Smooth muscle cell of bladder (primary cell): ENCODE data around the gene OR51B2. TPM values are rescaled to one million over a fixed set of nuclear protein-coding genes. Genes with fewer than 3 reads are reported as not detected.

ENCODE experiments used
- total RNA-seq: library from RNA; depleted of rRNA; stranded (reverse); fragments of >200 nt; gene quantifications from 2 replicates; pipeline ENCODE4 v1.2.3, GENCODE V29; 2014

The OR51B2 gene, protein sequence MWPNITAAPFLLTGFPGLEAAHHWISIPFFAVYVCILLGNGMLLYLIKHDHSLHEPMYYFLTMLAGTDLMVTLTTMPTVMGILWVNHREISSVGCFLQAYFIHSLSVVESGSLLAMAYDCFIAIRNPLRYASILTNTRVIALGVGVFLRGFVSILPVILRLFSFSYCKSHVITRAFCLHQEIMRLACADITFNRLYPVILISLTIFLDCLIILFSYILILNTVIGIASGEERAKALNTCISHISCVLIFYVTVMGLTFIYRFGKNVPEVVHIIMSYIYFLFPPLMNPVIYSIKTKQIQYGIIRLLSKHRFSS
- 0.18 TPM in 1 of 2 replicates, not detected in the other for total RNA-seq

DNA sequence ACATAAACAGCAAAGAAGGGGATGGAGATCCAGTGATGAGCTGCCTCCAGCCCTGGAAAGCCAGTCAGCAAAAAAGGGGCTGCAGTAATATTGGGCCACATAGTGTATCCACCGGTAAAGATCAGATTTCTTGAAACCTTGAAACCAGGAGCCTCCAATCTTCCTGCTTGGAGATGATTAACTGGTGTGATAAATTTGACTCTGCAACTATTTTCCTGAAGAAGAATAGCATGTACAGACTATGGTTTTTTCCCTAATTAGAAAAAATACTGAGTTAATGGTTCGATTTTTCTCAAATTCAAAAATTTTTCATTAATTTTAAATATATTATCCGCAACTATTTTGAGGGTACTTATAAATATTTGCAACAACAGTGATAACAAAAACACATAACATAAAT is at the start of gene OR51B2:
TSS of gene OR51B2 (minus strand) at position 101 of the 400 bp plus-strand sequence. CDS start at position 101, 0 bp downstream.

DNA sequence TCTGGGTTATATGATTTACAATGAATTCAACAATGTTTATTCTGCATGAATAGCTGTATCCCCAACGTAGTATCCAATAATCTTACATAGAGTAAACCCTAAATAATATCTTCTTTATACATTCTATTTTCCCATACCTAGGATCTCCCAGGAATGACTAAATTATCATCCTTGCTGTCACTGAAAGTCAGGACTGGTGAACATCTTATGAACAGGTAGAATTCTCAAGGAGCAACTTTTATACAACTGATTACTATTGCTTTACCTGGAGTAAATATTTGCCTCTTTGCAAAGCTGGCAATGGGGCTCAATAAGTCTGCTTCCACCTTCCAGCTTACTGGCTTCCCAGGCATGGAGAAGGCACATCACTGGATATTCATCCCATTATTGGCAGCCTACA is 27.1 kb upstream of the OR51B2 start, which contains the start of gene OR51B6:
TSS of gene OR51B6 (plus strand) at position 301 of the 400 bp plus-strand sequence. CDS start at position 301, 0 bp downstream.

DNA sequence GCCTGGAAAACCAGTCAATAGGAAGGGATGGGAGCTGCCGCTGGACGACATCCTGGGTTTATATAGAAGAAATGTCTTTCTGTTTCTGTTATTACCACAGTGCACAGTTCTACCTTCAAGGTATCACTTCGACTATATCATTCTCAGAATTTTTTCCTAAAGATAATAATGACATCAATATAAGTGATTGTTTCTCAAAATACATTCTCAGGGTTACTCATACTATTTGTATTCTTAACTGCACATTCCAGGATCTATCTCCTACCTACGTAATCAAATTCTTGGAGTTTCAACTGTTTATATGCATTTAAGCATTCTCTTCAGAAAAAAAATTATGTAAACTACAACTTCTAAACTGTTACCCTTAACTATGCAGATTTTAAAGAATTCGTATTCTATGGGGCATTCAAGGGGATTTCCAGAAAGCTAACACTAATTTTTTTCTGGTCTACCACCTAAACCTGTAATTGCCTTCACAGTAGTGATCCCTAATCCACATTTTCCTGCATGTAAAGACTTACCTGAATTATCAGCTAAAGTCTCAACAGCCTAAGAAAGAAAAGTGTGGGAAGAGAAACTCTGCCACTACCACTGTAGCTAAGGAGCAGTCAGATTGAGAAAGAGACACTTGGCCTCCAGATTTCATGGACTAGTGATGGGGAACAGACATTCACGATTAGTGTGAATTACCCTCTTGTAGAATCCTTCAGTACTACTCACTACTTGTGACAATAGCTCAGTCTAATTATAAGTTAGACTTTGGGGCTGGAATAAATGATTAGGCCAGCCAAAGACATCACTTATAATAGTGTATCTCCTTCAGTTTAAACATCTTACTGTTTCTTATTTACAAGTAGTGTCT is 19.6 kb upstream of the OR51B2 start, which contains the start of gene OR51B5:
TSS of gene OR51B5 (minus strand) at position 51 of the 862 bp plus-strand sequence. CDS start at position 51, 0 bp downstream.

DNA sequence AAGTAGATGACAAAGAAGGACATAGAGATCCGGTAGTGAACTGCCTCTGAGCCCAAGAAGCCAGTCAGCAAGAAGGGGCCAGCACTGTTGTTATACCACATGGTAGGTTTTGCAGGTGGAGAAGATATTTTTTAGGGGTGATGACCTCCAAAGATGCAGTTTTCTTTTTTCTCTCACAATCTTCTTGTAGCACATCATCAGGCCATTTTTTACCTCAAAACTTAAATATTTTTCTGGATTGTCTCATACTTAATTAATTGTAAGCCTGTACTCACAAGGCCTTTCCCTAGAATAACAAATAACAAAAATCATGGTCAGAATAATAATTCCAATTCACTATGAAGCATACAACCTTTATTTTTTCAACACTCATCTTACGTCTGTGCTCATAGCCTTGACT is 22.3 kb downstream of the OR51B2 start, which contains the start of gene OR51B4:
TSS of gene OR51B4 (minus strand) at position 101 of the 400 bp plus-strand sequence. CDS start at position 101, 0 bp downstream.

Other genes starting within 250 kb of the OR51B2 start
- gene OR52A5, start 185.9 kb downstream of the OR51B2 start, total RNA-seq, result not detected in 2 replicates
- gene OR52A1, start 169.5 kb downstream of the OR51B2 start, total RNA-seq, result not detected in 2 replicates
- not detected in 2 replicates for gene OR51V1, start 123.6 kb downstream of the OR51B2 start, total RNA-seq
- gene HBB, start 97.2 kb downstream of the OR51B2 start, total RNA-seq, result not detected in 2 replicates
- gene HBD, start 89.8 kb downstream of the OR51B2 start, total RNA-seq, result not detected in 2 replicates
- gene HBG1, start 74.4 kb downstream of the OR51B2 start, total RNA-seq, result not detected in 2 replicates
- gene HBG2, start 69.5 kb downstream of the OR51B2 start, total RNA-seq, result not detected in 2 replicates
- 0.14 TPM in 1 of 2 replicates, not detected in the other for gene HBE1, start 54.4 kb downstream of the OR51B2 start, total RNA-seq
- not detected in 2 replicates for gene OR51B4, start 22.4 kb downstream of the OR51B2 start, total RNA-seq
- 0.18 and 0.28 TPM in 2 replicates for gene OR51B5, start 19.2 kb upstream of the OR51B2 start, total RNA-seq
- gene OR51B6, start 27.2 kb upstream of the OR51B2 start, total RNA-seq, result not detected in 2 replicates
- not detected in 2 replicates for gene OR51M1, start 59.5 kb upstream of the OR51B2 start, total RNA-seq
- not detected in 2 replicates for gene OR51Q1, start 97.8 kb upstream of the OR51B2 start, total RNA-seq
- gene OR51I1, start 117.2 kb upstream of the OR51B2 start, total RNA-seq, result 0.28 TPM in 1 of 2 replicates, not detected in the other
- not detected in 2 replicates for gene OR51I2, start 125.0 kb upstream of the OR51B2 start, total RNA-seq
- gene OR52D1, start 164.4 kb upstream of the OR51B2 start, total RNA-seq, result not detected in 2 replicates
- gene UBQLN3, start 185.7 kb upstream of the OR51B2 start, total RNA-seq, result under 0.01 and 0.14 TPM in 2 replicates
- gene UBQLNL, start 192.4 kb upstream of the OR51B2 start, total RNA-seq, result 0.14 and 0.18 TPM in 2 replicates
- gene OR52H1, start 224.2 kb upstream of the OR51B2 start, total RNA-seq, result 0.43 and 0.65 TPM in 2 replicates